HG03066 (cell line): Measurements from ENCODE around the gene CEP152.
"Not testable (repeated sequence)": the region's sequence is repeated elsewhere in the genome, so short reads cannot be mapped to it uniquely, and the experiment has no call there.

Experiments used
- ATAC-seq: cut with Tn5 transposase; IDR thresholded peaks from one replicate; pipeline ENCODE4 v1.9.1; 2021; ENCODE audit warnings: low read depth; ENCODE audit not compliant: unreplicated experiment

The CEP152 gene

DNA sequence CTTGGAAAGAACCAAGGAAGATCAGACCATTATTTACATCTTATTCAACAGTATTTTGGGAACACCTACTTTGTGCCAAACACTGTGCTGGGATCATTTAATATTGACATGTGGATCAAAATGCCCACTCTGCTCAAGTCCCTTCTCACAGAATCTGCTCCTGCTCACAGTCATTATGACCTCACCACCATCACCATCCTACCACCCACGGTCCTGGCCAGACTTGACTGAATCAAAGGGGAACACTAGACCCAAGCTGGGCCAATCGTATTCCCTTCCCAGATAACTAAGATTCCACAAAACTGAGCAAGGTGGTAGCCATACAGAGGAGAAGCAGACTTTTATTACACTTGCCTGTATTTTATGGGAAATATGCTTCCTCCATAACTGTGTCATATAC is 3.4 kb upstream of the CEP152 start:
- no peak for ATAC-seq

DNA sequence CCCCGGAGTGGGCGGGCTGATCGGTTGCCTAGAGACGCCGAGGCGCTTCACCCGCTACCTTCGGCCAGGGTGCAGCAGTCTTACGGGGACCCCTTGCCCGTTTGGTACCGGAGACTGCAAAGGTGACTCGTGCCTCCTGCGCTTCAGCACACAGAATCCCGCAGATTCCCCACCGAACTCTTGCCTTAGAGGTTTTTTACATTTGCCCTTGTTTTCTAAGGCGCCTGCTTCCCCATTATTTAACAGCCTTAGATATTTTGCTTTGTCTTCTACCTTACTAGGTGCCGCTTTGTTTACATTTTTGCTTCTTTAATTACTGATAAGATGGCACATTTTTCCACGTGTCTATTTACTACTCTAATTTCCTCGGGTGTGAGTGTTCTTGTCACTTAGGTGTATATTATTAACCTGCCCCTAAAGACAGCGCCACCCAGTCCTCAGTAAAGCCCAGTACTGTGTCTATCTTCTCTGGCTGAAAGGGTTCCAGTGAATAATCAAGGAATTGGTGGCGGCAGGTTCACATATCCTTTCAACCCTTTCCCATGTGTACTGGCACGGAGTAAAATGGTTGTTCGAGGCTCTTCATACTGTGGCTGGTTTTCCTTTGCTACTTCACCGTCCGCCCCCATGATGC is 573 bp upstream of the CEP152 start:
- ATAC-seq, result no peak

DNA sequence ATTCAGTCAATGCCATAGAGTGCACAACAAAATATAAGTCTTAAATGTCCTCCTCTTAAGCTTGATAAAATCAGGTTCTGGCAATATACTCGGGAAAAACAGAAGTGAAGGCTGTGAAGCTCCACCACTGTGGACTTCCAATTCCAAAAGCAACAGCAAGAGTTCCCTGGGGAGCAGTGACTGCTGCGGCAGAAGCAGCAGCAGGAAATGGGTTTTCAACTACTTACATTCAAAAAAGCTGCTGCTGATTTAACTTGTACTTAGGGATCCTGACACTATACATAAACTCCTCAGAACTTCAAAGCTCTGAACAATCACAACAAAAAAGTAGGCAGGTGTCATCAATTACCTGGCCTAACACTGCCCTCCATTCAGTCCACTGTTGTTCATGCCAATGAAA is 4.7 kb downstream of the CEP152 start:
- no peak for ATAC-seq

DNA sequence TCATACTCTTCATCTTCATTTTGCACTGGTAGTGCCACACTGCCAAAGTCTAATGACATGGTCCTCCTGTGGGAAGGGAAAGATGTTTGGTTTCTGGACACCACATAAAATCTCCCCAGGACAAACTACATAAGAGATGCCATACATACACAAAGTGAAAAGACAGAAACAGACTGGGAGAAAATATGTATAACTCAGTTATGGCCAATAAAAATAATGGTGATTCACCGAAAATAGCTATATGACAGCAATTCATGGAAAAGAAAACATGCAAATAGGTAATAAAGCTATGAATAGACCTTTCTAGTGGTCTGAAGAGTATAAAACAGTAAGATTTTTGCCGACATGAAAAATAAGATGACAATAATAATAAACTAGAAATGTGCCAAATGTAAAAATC is 5.3 kb downstream of the CEP152 start:
- ATAC-seq, result no peak

DNA sequence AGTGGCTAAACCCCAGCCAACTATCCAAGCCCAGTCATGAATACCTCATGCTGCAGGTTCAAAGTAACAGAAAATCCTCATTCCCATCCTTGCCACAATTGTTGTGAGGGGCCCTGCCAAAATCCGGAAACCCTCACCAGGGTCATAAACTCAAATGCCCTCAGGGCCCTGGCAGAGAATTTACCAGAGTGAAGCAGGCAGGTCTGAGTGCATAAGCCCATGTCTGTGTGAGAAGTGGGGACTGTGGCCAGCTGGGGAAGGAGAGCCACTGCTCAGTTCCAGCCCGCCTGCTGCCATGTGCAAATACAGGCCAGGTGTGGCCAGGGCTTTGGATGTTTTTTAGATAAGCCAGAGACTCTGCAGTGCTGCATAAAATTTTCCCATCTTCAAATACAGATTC is 7.0 kb downstream of the CEP152 start:
- no peak for ATAC-seq

DNA sequence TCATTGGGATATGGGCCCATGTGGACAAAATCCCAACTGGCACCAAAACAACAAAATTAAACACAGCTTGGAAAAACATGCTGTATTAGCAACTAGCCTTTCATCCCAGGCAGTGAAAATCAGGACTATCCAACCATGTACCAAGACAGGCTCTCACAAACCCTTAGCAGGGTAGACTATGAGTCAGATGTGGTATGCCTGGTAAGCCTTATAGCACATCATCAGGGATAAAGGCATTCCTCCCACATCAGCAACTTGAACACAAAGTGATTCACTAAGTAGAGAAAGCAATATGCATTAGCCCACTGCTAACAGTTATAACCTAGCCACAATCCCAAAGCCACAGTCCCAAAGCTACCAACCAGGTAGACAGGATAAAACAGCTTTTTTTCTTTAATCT is 8.0 kb downstream of the CEP152 start:
- no peak for ATAC-seq

DNA sequence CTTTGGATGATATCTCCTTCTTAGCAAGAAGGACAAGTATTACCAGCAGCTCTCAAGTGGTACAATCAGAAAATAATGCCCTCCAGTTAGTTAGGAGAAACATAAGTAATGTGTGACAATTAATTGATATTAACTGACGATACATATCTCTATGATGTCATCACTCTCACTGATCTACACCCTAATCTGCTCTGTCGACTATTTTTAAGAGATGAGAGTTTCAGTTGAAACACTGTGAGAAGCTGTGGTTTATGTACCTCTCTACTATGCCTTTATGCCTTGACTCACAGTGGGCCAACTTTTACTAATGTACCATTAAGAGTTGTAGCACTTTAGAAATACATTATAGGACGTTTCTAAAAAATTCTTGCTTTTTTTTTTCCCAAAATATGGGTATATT is 8.6 kb downstream of the CEP152 start:
- ATAC-seq, result no peak

DNA sequence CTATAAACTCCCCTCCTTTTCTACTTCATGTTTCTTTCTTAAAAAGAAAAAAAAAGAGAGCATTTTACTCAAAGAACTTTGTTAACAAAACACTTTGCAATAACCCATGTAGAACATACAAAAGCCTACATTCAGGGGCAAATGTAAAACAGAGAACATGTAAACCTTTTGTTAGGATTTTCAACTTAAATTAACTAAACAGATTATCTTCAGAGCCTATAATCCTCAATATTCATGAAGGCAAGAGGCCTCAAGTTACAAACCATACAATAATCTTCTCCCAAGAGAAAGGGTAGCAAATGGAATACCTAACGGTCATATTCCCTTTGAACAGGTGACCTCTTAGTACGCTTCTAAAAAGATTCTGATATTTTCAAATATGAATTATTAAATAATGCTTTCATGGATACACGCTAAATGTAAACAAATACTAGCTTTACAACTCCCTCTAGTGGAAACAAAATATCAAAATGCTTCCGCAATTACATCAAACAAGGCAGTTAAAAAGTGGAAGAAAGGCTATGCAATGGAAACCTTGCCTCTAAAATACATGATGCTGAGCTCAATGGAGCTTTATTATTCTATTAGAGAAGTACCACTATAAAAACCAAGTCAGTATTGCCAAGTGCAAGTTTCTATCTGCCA is 9.9 kb downstream of the CEP152 start:
- no peak for ATAC-seq

DNA sequence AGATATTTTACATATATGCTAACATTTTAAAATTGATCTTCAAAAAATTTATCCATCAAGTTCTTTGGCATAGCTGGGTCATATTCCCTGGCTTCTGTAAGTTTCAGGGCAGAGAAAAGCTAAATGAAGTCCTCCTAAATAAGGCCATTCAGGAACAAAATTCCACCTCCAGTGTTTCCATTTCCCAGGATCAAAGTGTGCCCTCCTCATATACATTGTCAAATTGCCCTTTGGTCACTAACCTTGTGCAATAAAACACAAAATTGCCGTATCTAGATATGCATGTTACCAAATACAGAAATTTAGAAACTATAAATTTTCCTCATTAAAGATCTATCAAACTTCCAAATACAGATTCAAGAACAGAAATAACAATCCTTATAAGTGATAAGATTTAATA is 10.6 kb downstream of the CEP152 start:
- ATAC-seq, result no peak

DNA sequence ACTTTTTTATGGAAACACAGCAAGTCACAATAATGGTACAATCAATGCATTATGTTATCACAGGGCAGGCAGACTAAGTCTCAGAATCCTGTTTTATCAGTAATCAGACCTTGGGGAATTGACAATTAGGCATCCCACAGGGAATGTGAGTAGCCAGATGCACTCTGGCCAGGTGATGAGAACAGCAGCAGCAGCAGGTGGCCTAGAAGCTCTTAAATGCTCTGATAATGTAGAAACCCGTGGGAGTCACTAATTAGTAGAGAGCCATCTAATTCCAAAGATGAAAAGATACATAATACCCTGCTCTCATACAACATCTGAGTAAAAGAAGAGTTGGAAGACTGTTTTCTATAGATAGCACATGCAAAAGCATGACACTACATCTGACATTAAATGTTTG is 12.6 kb downstream of the CEP152 start:
- ATAC-seq, result no peak

DNA sequence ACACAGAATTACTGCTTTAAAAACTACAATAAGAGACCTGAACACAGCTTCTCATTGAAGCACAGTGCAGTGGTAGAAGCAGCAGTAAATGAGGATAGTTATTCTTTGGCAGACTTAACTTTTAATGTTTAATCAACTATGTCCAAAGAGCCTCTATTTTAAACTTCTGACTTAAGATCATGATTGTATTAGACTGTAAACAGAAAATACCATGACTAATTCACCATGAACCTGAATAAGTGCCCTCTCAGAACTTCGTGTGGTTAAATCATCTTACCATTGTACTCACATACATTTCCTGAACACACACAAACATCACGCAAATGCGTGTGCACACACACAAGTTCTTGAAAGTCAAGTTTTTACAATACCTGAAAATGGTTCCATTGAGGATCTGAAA is 13.9 kb downstream of the CEP152 start:
- peak; percentile 32 for ATAC-seq

DNA sequence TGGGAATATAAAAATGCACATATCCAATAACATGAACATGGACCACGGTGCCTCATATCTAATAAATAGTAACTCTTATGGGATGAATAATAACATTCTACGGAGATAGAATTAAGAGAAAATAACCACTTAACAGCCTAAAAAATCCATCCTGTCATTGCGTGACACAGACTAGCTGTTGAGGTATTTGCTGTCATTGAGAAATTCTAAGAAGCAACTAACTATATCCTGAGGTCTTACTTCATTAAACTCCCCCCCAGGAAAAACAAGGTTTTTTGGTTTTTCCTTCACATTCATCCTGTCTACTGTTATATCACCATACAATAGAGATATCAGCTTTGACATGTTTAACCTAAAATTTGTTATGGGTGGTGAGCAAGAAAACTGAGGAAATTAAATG is 14.3 kb downstream of the CEP152 start:
- no peak for ATAC-seq

DNA sequence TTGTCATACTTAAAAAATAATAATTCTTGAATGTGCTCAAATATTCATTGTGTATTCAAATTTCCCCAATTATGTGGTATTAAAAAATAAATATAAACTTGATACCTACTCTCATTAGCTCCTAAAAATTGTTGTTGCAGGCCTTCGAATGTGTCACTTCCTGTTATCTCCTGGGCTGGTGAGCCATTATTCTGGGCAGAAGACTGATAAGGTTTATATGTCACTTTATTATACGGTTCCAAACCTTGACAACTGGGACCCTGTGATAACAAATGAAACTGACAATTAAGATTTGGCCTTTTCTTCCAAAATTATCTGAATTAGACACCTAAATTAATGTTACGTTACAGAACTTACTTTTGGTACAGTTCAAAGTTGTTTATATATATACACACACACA is 15.0 kb downstream of the CEP152 start:
- ATAC-seq, result no peak

DNA sequence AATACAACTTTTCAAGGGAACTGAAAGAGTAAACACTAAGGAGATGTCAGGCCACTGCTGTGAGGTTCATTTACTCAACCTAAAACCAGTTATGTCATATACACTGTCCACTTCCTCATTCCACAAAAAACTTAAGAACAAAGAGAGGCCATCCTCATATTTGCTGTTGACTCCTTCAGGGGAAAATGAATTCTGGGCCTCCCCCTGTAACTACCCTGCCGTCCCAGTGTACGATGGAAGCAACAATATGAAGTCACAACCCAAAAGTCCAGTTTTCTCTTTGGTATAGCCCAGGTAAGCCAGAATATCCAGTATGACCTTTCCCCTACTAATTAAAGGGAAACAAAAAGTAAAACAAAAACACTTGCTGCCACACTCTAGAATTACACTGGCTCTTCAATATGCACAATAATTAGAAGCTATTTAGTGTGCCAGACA is 16.2 kb downstream of the CEP152 start:
- ATAC-seq, result peak; percentile 90

DNA sequence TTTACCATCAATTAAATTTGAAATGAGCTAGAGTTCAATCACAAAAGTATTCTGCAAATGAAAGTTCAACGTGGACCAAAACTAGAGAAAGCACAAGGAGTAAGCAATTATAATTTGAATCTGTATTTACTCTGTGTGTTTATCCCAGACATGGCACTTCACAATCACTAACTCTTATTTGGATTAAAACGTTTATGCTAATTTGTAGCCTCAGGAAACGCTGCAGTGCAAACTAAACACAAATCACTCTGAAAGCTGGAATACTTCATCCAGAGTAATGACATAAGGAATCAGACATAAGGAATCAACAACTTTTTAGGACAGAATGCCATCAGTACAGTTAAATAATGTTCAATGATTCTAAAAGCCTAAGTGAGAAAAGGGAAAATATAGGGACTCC is 18.5 kb downstream of the CEP152 start:
- ATAC-seq, result no peak

DNA sequence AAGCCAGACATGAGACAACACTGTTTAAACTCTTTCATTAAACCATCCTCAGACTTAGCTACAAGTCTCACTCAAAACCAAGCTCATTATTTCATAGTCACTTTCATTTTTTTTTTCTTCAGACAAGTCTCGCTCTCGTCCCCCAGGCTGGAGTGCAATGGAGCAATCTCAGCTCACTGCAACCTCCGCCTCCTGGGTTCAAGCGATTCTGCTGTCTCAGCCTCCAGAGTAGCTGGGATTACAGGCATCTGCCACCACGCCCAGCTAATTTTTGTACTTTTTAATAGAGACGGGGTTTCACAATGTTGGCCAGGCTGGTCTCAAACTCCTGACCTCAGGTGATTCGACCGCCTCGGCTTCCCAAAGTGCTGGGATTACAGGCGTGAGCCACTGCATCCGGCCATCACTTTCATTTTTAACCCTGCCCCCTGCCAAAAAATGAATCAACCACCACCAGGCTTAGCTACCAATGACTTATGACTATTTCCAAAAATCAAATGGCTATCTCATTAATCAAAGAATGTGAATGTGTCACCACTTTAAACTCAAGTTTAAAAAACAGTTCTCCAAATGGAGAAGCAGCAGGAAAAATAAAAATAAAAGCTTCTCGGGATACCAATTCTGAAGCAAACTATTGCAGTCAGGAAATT is 20.3 kb downstream of the CEP152 start:
- not testable (repeated sequence) for ATAC-seq

DNA sequence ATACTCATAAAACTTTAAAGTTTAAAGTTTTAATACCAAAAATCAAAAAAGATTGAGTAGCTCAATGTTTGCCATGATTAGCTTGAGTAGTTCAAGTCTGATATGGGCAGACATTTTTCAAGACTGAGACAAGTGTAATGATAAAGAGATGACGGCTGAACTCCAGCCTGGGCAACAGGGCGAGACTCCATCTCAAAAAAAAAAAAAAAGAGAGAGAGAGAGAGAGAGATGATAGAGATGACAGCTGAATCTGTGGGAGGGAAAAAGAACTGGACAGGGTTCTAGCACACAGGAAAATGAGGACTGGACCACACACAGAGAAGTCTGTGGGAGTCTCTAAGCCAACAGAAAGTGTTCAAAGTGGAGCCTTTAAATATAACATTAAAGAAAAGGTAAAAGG is 25.2 kb downstream of the CEP152 start:
- no peak for ATAC-seq

DNA sequence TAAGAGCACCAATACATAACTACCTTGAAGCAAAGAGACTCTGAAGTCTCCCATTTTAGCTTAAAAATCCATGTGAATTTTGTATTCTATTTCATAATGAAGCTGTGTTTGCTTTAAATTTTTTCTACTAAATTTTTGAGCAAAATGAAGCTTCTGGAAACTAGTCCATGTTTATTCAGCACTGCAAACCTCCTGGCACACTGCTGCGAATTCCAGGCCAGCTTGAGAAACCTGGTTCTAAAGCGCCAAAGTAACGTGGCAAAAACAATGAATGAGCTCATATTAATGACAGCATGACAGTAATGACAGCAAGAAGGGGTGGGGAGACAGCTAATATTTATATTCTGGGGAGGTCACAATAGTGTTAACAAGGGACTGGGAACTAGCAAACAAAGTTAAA is 25.7 kb downstream of the CEP152 start:
- no peak for ATAC-seq

DNA sequence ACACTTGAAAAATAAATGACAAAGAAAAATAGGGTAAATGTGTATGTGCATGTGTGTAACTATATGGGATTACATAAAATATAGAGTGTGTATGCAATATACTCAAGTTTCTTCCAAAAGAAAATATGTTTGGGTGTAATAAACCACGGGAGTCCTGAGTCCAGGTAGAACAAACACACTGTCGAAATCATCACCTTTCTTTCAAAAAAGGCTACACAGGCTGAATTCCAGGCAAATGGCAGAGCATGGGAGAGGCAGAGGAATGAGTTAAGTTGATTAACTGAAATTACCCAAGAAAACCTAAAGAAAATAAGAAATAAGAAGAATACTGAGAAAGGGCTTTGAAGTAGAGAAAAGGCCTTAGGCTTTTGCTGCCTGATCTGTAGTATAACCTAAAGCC is 26.1 kb downstream of the CEP152 start:
- no peak for ATAC-seq

DNA sequence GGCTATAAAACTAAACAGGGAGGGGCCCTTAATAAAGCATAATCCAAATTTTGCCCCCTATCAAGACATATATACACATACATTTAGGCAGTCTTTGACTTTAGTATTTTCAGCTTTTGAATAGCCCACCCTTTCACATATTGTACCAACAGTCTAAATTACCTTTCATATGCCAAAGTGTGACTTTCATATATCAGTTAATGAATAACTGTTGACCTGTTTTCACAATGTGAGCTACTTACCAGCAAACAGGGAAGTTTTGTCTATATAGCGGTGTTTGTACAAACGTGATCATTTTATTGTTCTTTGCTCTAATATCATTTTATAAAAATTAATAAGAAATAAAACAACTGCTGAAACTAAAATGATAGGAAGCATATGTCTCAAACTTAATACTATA is 28.0 kb downstream of the CEP152 start:
- no peak for ATAC-seq

DNA sequence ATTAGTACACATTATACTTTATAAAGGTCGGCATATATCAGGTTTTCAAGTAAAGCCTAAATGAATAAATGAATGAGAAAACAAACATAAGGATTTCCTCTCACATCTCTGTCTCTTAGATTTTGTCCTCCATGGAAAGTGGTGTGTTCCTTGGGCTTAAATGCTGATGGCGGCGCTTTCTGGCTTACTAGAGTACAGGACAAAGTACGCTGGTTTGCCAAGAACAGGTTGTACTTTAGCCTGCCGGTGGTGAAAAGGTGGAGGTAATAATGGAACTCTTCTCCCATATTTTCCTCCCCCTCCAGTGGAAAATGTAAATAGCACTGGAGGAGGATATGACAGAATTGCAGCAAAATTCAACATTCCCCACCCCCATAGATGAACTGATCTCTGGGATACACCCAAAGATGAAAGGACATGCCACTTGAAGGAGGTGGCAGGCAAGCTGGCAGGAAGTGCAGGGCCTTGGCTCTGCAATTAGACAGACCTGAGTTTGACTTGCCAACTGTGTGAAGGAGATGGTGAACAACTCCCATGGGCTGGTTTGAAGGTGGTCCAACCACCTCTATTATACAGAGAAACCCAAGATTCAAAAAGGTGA is 29.3 kb downstream of the CEP152 start:
- no peak for ATAC-seq

DNA sequence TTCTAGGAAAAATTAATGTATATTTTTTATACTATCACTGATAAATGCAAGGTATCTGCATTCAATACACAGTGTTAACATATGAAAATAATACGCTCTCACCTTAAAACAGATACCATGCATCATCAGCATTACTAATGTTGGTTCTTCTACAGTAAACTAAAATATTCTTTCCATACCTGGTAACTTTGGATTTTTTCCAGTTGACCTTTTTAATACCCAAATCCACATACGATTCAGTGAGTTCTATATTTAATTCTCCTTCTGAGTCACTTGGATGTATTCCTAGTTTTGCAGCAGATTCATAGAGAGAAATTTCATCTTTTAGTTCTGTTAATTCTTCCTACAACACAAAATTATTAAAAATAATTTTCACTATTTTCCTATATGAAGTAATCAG is 29.9 kb downstream of the CEP152 start:
- ATAC-seq, result no peak
